ENCODE data around the gene CASP8AP2. TPM values are rescaled to one million over a fixed set of nuclear protein-coding genes. Genes with fewer than 3 reads are reported as not detected.
A peak's percentile ranks its signal among the peaks of the same experiment; 100 is the strongest.

CASP8AP2 gene
- total and polyA plus RNA-seq, 2 of the 13 experiments (the other 11 are each of a cell fraction or from before 2014, with no cell fraction given), result 5.7 to 13.5 TPM

GRCh38 chr6:89819336-89820130 lies 10.1 kb upstream of the CASP8AP2 start, which contains the start of gene MDN1 (continued):
- TF ChIP-seq RBAK (CRISPR knock-in tag; IDR thresholded peaks at IDR 0.05) (no peak), TBL1XR1 (IDR thresholded peaks at IDR 0.05; ENCODE audit: borderline replicate concordance, low read length, partially characterized antibody) (no peak), RORA (CRISPR knock-in tag; IDR thresholded peaks at IDR 0.05) (no peak), ATAD3A (CRISPR knock-in tag; IDR thresholded peaks at IDR 0.05) (no peak), ZSCAN9 (CRISPR knock-in tag; IDR thresholded peaks at IDR 0.05; ENCODE audit: borderline replicate concordance) (peak; percentile 62; the same call in 1 of the 2 replicates), ZNF761 (CRISPR knock-in tag; conservative IDR thresholded peaks at IDR 0.05) (peak; percentile 80; the same call in 1 of the 2 replicates), CREM (IDR thresholded peaks at IDR 0.05) (peak; percentile 98), CREM (CRISPR knock-in tag; IDR thresholded peaks at IDR 0.05) (peak; percentile 80; the same call in 1 of the 2 replicates), CAMTA2 (CRISPR knock-in tag; IDR thresholded peaks at IDR 0.05; ENCODE audit: borderline replicate concordance) (peak; percentile 60), ZNF83 (CRISPR knock-in tag; IDR thresholded peaks at IDR 0.05; ENCODE audit: borderline replicate concordance) (peak; percentile 62; the same call in 1 of the 2 replicates), MAF1 (CRISPR knock-in tag; IDR thresholded peaks at IDR 0.05; ENCODE audit: borderline replicate concordance) (0 out of 2 replicates have a peak, but pooled peaks have one; percentile 33), SOX6 (IDR thresholded peaks at IDR 0.05) (no peak), SOX6 (CRISPR knock-in tag; IDR thresholded peaks at IDR 0.05) (peak; percentile 80), NFYB (CRISPR knock-in tag; IDR thresholded peaks at IDR 0.05) (no peak), MAFF (IDR thresholded peaks at IDR 0.05; ENCODE audit: low read depth, low read length) (no peak), SMAD9 (CRISPR knock-in tag; IDR thresholded peaks at IDR 0.05) (no peak; the same call in 1 of the 2 replicates), GABPB1 (CRISPR knock-in tag; IDR thresholded peaks at IDR 0.05) (peak; percentile 97), NFIC (IDR thresholded peaks at IDR 0.05; ENCODE audit: low read length) (no peak), THAP7 (CRISPR knock-in tag; IDR thresholded peaks at IDR 0.05) (peak; percentile 38; the same call in 1 of the 2 replicates), GFI1 (CRISPR knock-in tag; IDR thresholded peaks at IDR 0.05; ENCODE audit: borderline replicate concordance) (no peak; the same call in 1 of the 2 replicates), HDAC1 (CRISPR knock-in tag; IDR thresholded peaks at IDR 0.05) (peak; percentile 99)
- TF ChIP-seq, protein P1, sequence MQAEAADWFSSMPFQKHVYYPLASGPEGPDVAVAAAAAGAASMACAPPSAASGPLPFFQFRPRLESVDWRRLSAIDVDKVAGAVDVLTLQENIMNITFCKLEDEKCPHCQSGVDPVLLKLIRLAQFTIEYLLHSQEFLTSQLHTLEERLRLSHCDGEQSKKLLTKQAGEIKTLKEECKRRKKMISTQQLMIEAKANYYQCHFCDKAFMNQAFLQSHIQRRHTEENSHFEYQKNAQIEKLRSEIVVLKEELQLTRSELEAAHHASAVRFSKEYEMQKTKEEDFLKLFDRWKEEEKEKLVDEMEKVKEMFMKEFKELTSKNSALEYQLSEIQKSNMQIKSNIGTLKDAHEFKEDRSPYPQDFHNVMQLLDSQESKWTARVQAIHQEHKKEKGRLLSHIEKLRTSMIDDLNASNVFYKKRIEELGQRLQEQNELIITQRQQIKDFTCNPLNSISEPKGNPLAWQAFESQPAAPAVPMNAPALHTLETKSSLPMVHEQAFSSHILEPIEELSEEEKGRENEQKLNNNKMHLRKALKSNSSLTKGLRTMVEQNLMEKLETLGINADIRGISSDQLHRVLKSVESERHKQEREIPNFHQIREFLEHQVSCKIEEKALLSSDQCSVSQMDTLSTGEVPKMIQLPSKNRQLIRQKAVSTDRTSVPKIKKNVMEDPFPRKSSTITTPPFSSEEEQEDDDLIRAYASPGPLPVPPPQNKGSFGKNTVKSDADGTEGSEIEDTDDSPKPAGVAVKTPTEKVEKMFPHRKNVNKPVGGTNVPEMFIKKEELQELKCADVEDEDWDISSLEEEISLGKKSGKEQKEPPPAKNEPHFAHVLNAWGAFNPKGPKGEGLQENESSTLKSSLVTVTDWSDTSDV (CRISPR knock-in tag; IDR thresholded peaks at IDR 0.05), result peak; percentile 76; the same call in 1 of the 2 replicates
- TF ChIP-seq, protein P2, sequence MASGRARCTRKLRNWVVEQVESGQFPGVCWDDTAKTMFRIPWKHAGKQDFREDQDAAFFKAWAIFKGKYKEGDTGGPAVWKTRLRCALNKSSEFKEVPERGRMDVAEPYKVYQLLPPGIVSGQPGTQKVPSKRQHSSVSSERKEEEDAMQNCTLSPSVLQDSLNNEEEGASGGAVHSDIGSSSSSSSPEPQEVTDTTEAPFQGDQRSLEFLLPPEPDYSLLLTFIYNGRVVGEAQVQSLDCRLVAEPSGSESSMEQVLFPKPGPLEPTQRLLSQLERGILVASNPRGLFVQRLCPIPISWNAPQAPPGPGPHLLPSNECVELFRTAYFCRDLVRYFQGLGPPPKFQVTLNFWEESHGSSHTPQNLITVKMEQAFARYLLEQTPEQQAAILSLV (CRISPR knock-in tag; IDR thresholded peaks at IDR 0.05; ENCODE audit: borderline replicate concordance), result peak; percentile 92; the same call in 1 of the 2 replicates
- TF ChIP-seq, protein P3, sequence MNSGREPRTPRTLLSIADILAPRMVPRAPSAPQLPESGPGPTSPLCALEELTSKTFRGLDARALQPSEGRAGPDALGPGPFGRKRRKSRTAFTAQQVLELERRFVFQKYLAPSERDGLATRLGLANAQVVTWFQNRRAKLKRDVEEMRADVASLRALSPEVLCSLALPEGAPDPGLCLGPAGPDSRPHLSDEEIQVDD (CRISPR knock-in tag; IDR thresholded peaks at IDR 0.05; ENCODE audit: borderline replicate concordance), result peak; percentile 66; the same call in 1 of the 2 replicates

Measured in HepG2 (cell line).